HG02588 (cell line): ENCODE measurements around the gene SLC25A26.

Experiments
- ATAC-seq: cut with Tn5 transposase; IDR thresholded peaks from one replicate; pipeline ENCODE4 v1.9.1; 2021; ENCODE audit warnings: mild to moderate bottlenecking, moderate library complexity; ENCODE audit not compliant: unreplicated experiment

Gene SLC25A26

GRCh38 chr3:66220602-66221377, at the start of gene SLC25A26:
Gene SLC25A26, plus strand, starts transcription at chr3:66221001. Its CDS starts 94 bp downstream, at chr3:66221095.
- ATAC-seq: peak; percentile 99

GRCh38 chr3:66172394-66172793, 48.4 kb upstream of the SLC25A26 start:
- no peak for ATAC-seq

GRCh38 chr3:66177026-66177425, 43.8 kb upstream of the SLC25A26 start:
- no peak for ATAC-seq

- ATAC-seq: no peak
Measured at GRCh38 chr3:66178206-66178605, 42.6 kb upstream of the SLC25A26 start.

GRCh38 chr3:66179793-66180192, 41.0 kb upstream of the SLC25A26 start:
- ATAC-seq: no peak

GRCh38 chr3:66181764-66182163, 39.0 kb upstream of the SLC25A26 start:
- ATAC-seq: no peak

- ATAC-seq: no peak
Measured at GRCh38 chr3:66182246-66182645, 38.6 kb upstream of the SLC25A26 start.

- ATAC-seq: no peak
Measured at GRCh38 chr3:66186545-66186944, 34.3 kb upstream of the SLC25A26 start.

GRCh38 chr3:66195347-66195783, 25.4 kb upstream of the SLC25A26 start:
- ATAC-seq: no peak

GRCh38 chr3:66196633-66197032, 24.2 kb upstream of the SLC25A26 start:
- ATAC-seq: no peak

GRCh38 chr3:66198437-66199088, 22.2 kb upstream of the SLC25A26 start:
- no peak for ATAC-seq

- no peak for ATAC-seq
Measured at GRCh38 chr3:66199089-66199473, 21.7 kb upstream of the SLC25A26 start.

- no peak for ATAC-seq
Measured at GRCh38 chr3:66200147-66200546, 20.7 kb upstream of the SLC25A26 start.

GRCh38 chr3:66200786-66201185, 20.0 kb upstream of the SLC25A26 start:
- no peak for ATAC-seq

GRCh38 chr3:66203275-66203674, 17.5 kb upstream of the SLC25A26 start:
- no peak for ATAC-seq

- no peak for ATAC-seq
Measured at GRCh38 chr3:66206806-66207205, 14.0 kb upstream of the SLC25A26 start.

- ATAC-seq: no peak
Measured at GRCh38 chr3:66208189-66208588, 12.6 kb upstream of the SLC25A26 start.

GRCh38 chr3:66210687-66211295, 10.0 kb upstream of the SLC25A26 start:
- no peak for ATAC-seq

GRCh38 chr3:66211779-66212178, 9.0 kb upstream of the SLC25A26 start:
- ATAC-seq: no peak

- no peak for ATAC-seq
Measured at GRCh38 chr3:66215106-66215505, 5.7 kb upstream of the SLC25A26 start.

GRCh38 chr3:66220066-66220465, 735 bp upstream of the SLC25A26 start:
- ATAC-seq: no peak

- ATAC-seq: no peak
Measured at GRCh38 chr3:66224220-66224619, 3.4 kb downstream of the SLC25A26 start.
